ENCODE results near the gene ECPAS.
"Not testable (repeated sequence)": the region's sequence is repeated elsewhere in the genome, so short reads cannot be mapped to it uniquely, and the experiment has no call there.

ECPAS gene

GRCh38 chr9:111475195-111475594, 9.0 kb downstream of the ECPAS start:
- no peak for DNase-seq

DNA sequence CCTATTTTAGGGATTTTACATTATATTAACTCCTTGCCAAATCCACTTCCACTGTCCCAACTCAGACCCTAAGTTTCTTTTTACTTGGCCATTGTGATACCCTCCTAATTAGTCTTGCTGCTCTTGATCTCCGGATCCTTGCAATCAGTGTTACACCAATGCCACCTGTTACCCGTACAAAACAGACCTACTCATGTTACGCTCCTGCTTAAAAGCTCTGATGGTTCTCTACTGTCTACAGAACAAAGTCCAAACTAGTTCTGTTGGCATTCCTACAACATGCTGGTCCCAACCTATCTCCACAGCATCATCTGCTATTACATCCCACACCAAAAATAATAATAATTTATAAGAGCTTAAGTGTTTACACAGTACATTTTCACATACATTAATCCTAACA, 9.8 kb downstream of the ECPAS start:
- DNase-seq = no peak

GRCh38 chr9:111467778-111468367, 16.3 kb downstream of the ECPAS start:
- no peak for DNase-seq

GRCh38 chr9:111463048-111463447, 21.1 kb downstream of the ECPAS start:
- DNase-seq = no peak

DNA sequence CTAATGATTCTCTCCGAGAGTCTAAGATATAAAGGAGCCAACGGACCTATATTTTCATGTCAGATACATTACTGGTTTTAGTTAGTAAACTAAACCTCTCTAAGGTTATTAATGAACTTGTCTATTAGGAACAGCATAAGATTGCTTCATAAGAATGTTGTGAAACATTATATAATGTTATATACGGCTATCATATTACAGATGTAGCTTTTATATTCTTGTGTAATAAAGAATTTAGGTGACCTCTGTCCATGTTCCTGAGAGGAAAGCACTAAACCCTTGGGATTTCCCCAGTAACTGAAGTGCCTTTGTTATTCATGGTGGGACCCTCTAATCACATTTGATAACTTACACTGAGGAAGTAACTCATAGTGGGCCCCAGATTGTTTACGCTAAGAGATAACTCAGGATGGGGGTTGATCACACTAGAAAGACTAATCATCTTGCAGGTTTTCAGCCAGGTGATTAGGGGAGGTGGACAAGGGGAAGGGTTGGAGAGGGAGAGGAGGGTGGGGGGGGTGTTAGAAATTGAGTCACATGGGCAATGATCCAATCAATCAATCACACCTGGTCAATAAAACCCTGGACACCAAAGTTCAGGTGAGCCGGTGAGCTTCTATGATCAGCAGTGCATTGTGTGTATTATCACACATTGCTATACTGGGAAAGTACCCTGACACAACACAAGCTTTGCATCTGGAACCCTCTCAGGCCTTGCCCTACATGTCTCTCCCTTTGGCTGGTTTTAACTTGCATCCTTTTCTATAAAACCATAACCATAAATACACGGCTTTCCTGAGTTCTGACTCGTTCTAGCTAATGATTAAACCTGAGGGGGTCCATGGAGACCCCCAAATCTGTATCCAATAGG, 25.8 kb downstream of the ECPAS start:
- DNase-seq = no peak

GRCh38 chr9:111456529-111456928, 27.7 kb downstream of the ECPAS start:
- DNase-seq = no peak

DNA sequence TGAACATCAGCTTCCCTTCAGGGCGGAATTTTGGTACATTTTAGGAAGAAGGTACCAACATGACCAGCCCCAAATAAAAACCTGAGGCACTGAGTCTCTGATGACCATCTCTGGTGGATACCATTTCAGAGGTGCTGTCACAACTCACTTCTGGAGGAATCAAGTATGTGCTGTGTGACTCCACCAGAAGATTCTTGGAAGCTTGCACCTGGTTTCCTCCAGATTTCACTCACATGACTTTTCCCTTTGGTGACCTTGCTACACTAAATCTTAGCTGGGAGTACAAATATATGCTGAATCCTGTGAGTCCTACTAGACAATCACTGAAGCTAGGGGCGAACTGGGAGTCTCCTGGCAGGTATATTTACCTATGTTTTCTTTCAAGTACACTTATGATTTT, 28.5 kb downstream of the ECPAS start:
- no peak for DNase-seq

GRCh38 chr9:111454751-111455150, 29.4 kb downstream of the ECPAS start:
- DNase-seq = no peak

- no peak for DNase-seq
Measured at GRCh38 chr9:111451570-111451969, 32.6 kb downstream of the ECPAS start.

- no peak for DNase-seq
Measured at GRCh38 chr9:111450124-111450523, 34.1 kb downstream of the ECPAS start.

- DNase-seq = no peak
Measured at GRCh38 chr9:111449705-111450104, 34.5 kb downstream of the ECPAS start.

DNA sequence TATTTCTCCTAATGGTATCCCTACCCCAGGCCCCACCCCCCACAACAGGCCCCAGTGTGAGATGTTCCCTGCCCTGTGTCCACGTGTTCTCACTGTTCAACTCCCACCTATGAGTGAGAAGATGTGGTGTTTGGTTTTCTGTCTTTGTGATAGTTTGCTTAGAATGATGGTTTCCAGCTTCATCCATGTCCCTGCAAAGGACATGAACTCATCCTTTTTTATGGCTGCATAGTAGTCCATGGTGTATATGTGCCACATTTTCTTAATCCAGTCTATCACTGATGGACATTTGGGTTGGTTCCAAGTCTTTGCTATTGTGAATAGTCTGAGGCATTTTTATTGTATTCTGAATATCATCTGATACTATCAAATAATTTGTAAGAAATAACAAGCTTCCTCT, 38.4 kb downstream of the ECPAS start:
- not testable (repeated sequence) for DNase-seq

GRCh38 chr9:111443454-111443853, 40.7 kb downstream of the ECPAS start:
- DNase-seq = no peak

GRCh38 chr9:111442360-111443027, 41.7 kb downstream of the ECPAS start:
- no peak for DNase-seq

DNA sequence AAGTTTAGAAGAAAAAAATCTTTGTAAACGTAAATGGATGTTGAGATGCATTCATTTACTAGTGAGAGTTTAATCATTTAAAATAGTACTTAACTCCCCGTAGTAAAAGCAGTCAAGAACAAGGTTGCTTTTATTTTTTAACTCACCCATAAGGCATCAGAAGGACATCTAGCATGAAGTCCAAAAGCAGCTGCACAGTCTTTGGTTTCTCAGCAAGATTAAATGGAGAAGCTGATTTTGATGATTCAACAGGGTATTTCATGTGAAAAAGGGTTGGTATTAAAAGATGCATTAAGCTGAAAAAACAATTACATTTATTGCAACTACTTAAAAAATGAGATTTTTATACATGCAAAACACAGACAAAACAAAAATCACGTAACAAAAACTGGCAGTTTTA, 44.0 kb downstream of the ECPAS start:
- no peak for DNase-seq

- DNase-seq = no peak
Measured at GRCh38 chr9:111438541-111439235, 45.5 kb downstream of the ECPAS start.

- DNase-seq = no peak
Measured at GRCh38 chr9:111436571-111436970, 47.6 kb downstream of the ECPAS start.

DNA sequence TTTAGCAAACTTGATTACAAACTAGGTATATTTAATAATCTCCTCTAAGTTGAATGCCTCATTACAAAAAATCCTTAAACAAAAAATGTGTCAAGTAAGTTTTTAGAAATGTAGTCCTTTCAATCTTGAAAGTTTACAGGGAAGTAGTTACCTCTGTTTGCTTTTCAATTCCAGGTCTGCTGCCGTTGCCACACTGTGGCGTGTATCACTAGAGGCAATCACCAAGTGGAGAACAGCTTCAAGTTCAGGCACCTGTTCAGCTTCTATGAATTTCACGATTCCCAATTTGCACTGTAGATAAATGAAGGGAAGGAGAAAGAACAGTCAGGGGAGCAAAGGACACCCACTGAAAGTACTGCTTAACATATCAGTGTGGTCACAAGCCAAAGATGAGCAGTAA, 51.1 kb downstream of the ECPAS start:
- no peak for DNase-seq

DNA sequence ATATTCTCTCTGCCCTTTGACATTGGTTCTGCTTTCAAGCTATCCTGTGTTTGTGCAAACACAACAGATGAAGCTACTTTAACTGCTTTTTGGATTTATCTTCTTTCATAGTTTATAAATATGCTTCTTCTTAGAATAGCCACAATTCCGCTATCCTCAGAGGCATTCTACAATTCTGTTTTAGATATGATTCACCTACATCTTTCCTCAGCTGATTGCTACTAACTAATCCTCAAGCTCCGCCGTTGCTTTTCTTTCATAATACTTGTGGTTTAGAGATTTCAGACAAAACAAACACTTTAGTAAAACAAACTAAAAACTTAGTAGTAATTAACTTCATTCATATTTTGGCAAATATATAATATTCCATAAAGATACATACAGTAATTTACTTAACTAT, 52.5 kb downstream of the ECPAS start:
- DNase-seq = no peak

DNA sequence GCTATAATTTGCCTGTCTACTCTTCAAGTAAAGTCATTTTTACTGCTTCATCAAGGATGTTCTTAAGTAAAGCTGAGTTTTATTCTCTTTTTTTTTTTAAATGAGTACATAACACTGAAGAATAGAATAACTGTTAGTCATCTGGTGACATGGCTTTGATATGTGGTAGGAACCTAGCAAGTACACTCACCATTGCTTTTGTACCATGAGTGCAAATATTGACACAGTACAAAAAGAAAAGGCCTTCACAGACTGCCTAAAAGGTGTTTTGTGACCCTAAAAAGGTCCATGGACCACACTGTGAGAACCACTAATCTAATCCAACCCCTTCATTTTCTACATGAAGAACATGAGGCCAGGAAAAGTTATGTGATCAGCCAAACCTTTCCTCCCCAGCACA, 55.0 kb downstream of the ECPAS start:
- DNase-seq = no peak

DNA sequence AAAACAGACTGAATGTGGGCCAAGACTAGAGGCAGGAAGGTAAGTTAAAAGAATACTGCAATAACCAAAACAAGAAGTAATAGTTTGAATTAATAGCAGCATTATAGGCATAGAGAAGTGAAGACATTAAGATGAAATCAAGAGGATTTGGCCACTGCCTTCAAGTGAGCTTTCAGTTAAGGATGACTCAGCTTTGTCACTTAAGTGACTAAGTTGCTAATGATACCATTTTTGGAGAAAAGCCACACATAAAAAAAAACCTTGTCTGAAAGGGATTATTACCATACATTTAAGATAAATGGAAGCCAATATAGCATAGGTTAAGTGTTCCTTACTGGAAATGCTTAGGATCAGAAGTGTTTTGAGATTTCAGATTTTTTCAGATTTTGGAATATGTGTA, 57.0 kb downstream of the ECPAS start:
- no peak for DNase-seq

GRCh38 chr9:111423389-111423788, 60.8 kb downstream of the ECPAS start:
- no peak for DNase-seq

DNA sequence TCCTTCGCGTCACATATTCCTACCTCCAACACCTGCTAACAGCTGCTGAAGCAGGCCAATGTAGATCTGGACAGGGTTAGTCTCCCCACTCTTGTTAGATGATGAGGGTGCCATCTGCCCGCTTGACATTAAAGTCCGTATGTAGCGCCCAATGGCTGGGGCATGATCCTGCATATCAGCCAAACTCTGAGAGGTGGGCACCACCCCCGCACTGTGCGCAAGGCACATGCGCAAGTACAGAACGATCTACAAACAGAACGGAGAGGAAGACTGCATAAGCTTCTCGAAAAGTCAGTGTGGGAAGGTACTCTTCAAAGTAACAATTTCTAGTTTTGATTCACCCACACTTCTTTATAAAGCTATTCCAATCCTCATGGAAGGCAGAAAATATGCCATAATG, 69.8 kb downstream of the ECPAS start:
- no peak for DNase-seq

DNA sequence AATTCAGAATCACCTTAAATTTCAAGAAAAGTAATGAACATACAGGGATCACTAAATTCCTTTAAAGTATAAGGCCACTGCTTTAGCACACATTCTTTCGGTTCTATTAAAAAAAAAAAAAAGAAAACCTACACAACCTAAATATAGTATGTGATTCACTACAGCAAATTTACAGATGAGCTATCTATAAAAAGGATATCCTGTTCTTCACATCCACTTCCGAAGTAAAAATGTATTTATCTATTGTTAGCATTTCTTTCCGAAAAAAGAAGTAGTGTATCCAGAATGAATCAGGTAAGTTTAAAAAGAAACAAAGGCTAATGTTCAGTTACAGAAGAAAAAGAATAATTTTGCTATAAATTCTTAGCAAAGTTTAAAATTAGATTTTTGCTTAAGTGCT, 70.2 kb downstream of the ECPAS start:
- DNase-seq = no peak
